ENCODE results near the gene NRDC.

DNA sequence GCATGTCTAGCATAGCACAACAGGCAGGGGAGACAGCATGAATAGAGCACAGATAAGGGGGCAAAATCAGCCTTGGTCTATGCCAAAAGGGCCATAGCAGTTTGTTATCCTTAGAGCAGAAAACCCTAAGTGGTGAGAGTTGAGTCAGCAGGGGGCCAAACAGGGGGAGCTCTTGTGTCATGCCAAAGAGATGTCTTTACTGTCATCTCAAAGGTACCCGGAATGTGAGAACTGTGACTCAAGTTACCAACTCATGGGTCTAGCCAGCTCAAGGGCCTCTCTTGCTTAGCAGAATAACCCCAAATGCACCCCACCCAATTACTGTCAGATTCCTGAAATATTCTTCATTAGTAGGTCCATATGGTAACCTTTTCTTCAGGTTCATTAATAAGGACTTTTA, 45.9 kb upstream of the NRDC start:
- no peak for TF ChIP-seq GATA2 (IDR thresholded peaks at IDR 0.05; ENCODE audit: low read depth, low read length)
- TF ChIP-seq GATA3 (IDR thresholded peaks at IDR 0.05; ENCODE audit: low read depth, low read length), result no peak
